Measurements from ENCODE around the gene CIRBP.

Gene CIRBP

GRCh38 chr19:1259876-1260748 is 9.0 kb upstream of the CIRBP start:
- peak overlapping the region; percentile 46 for H3K4me3 ChIP-seq (ENCODE audit: low read depth, low read length)
- TF ChIP-seq, protein P1, sequence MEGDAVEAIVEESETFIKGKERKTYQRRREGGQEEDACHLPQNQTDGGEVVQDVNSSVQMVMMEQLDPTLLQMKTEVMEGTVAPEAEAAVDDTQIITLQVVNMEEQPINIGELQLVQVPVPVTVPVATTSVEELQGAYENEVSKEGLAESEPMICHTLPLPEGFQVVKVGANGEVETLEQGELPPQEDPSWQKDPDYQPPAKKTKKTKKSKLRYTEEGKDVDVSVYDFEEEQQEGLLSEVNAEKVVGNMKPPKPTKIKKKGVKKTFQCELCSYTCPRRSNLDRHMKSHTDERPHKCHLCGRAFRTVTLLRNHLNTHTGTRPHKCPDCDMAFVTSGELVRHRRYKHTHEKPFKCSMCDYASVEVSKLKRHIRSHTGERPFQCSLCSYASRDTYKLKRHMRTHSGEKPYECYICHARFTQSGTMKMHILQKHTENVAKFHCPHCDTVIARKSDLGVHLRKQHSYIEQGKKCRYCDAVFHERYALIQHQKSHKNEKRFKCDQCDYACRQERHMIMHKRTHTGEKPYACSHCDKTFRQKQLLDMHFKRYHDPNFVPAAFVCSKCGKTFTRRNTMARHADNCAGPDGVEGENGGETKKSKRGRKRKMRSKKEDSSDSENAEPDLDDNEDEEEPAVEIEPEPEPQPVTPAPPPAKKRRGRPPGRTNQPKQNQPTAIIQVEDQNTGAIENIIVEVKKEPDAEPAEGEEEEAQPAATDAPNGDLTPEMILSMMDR (IDR thresholded peaks at IDR 0.05; ENCODE audit: borderline replicate concordance, insufficient read depth, low read depth, low read length), result no peak

GRCh38 chr19:1260749-1261537 is 8.2 kb upstream of the CIRBP start:
- H3K4me3 ChIP-seq (ENCODE audit: low read depth, low read length), result peak overlapping the region; percentile 68
- TF ChIP-seq, protein P1 (IDR thresholded peaks at IDR 0.05; ENCODE audit: borderline replicate concordance, insufficient read depth, low read depth, low read length), result no peak

GRCh38 chr19:1261538-1261797 is 7.7 kb upstream of the CIRBP start:
- TF ChIP-seq, protein P1 (IDR thresholded peaks at IDR 0.05; ENCODE audit: borderline replicate concordance, insufficient read depth, low read depth, low read length), result peak; percentile 44; the same call in 1 of the 2 replicates
- peak overlapping the region; percentile 68 for H3K4me3 ChIP-seq (ENCODE audit: low read depth, low read length)

GRCh38 chr19:1261798-1262622 is 7.1 kb upstream of the CIRBP start:
- TF ChIP-seq, protein P1 (IDR thresholded peaks at IDR 0.05; ENCODE audit: borderline replicate concordance, insufficient read depth, low read depth, low read length), result no peak
- H3K4me3 ChIP-seq (ENCODE audit: low read depth, low read length), result peak overlapping the region; percentile 68

DNA sequence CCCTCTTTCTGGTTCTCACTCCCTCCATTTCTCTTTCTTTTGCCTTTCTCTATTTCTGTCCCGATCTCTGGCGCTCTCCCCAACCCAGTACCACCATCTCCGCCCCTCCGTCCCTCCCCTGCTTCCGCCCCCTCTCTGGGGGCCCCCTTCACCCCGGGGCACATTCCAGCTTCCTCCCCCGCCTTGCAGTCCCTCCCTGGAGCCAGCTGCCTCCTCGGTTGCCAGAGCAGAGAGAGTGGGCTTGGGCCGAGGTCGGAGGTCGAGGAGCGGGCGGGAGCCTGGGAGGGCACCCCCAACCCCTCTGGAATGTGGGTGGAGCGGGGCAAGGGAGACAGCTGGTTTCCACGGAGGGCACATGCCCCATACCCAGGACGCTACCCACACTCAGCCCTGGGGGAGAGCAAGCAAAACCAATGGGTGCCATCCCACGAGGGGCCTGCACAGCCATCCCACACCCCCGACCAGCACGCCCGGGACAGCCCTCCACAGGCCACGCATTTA is 6.5 kb upstream of the CIRBP start:
- TF ChIP-seq, protein P1 (IDR thresholded peaks at IDR 0.05; ENCODE audit: borderline replicate concordance, insufficient read depth, low read depth, low read length), result no peak
- peak overlapping the region; percentile 68 for H3K4me3 ChIP-seq (ENCODE audit: low read depth, low read length)

DNA sequence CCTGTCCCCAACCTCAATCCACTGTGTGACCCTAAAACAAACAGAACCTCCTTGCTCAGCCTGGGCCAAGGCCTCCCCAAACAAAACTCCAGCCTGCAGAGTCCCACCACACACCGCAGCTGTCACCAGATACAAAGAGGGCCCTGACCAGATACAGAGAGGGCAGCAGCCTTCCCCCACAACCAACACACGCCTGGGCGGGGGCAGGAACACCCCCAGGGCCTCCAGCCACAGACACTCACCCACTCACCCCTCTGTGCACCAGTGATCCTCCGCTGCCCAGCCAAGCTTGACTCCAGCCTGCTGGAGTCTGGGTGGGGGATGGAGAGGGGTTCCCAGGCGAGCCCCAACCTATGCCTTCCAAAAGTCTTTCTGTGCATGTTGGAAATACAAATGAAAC is 5.9 kb upstream of the CIRBP start:
- peak overlapping the region; percentile 68 for H3K4me3 ChIP-seq (ENCODE audit: low read depth, low read length)

More for the DNA sequence above, 5.9 kb upstream of the CIRBP start:
- TF ChIP-seq, protein P1 (IDR thresholded peaks at IDR 0.05; ENCODE audit: borderline replicate concordance, insufficient read depth, low read depth, low read length), result no peak

Data from GM12875 (cell line).